Fibroblast of lung (primary cell): ENCODE results near the gene NINL. TPM values are rescaled to one million over a fixed set of nuclear protein-coding genes. Genes with fewer than 3 reads are reported as not detected.

ENCODE experiments used
- DNase-seq, 2 donors: peaks; one replicate each; pipeline versions ENCODE4 v3.0.0 to v3.0.0-alpha.2; 2010; ENCODE audit warnings: low read depth in 2 of 2
- H2AFZ ChIP-seq: 2 replicates; pipeline ENCODE4 v1.5.1; 2012; ENCODE audit warnings: low read length, control low read depth, inconsistent platforms
- H3K27ac ChIP-seq: 2 replicates; pipeline ENCODE4 v1.5.1; 2011; ENCODE audit warnings: low read length, control low read depth; ENCODE audit not compliant: insufficient read depth
- H3K27me3 ChIP-seq: 2 replicates; pipeline ENCODE4 v1.5.1; 2011; ENCODE audit warnings: mild to moderate bottlenecking, low read length; ENCODE audit not compliant: control insufficient read depth, insufficient read depth
- H3K36me3 ChIP-seq: 2 replicates; pipeline ENCODE4 v1.5.1; 2011; ENCODE audit warnings: low read length; ENCODE audit not compliant: control insufficient read depth, insufficient read depth
- H3K4me1 ChIP-seq: 2 replicates; pipeline ENCODE4 v1.5.1; 2011; ENCODE audit warnings: low read length; ENCODE audit not compliant: control insufficient read depth, insufficient read depth; ENCODE audit errors: extremely low read depth
- H3K4me2 ChIP-seq: 2 replicates; pipeline ENCODE4 v1.5.1; 2011; ENCODE audit warnings: low read length, control low read depth; ENCODE audit not compliant: insufficient read depth; ENCODE audit errors: extremely low read depth
- H3K4me3 ChIP-seq, 4 experiments: fragments of 200-600 bp in 1 of 4; sonication (generic) in 1 of 4; replicated peaks in 1 of 4; 2 replicates each; pipeline ENCODE4 v1.5.1; 2011 to 2016; ENCODE audit warnings: low read length in 4 of 4, low read depth in 3 of 4, mild to moderate bottlenecking in 3 of 4, control low read depth in 2 of 4, inconsistent platforms in 1 of 4, mixed read lengths in 1 of 4; ENCODE audit not compliant: insufficient read depth in 1 of 4; ENCODE audit errors: control extremely low read depth in 1 of 4
- H3K79me2 ChIP-seq: 2 replicates; pipeline ENCODE4 v1.5.1; 2012; ENCODE audit warnings: mild to moderate bottlenecking, low read length, inconsistent platforms; ENCODE audit not compliant: control insufficient read depth, insufficient read depth
- H3K9ac ChIP-seq: 2 replicates; pipeline ENCODE4 v1.5.1; 2011; ENCODE audit warnings: mild to moderate bottlenecking, low read length, control low read depth; ENCODE audit not compliant: insufficient read depth
- H3K9me3 ChIP-seq: 2 replicates; pipeline ENCODE4 v1.5.1; 2012; ENCODE audit warnings: low read depth, low read length; ENCODE audit not compliant: control insufficient read depth, insufficient read depth
- H4K20me1 ChIP-seq: 2 replicates; pipeline ENCODE4 v1.5.1; 2011; ENCODE audit warnings: low read length; ENCODE audit not compliant: control insufficient read depth, insufficient read depth; ENCODE audit errors: extremely low read depth
- CTCF ChIP-seq, 2 donors: IDR thresholded peaks in 1 of 2; conservative IDR thresholded peaks in 1 of 2; 1 replicate in 1 of 2; 2 replicates in 1 of 2; pipeline ENCODE4 v1.5.1; 2011 to 2012; ENCODE audit warnings: low read length in 2 of 2, control low read depth in 1 of 2, inconsistent platforms in 1 of 2, low read depth in 1 of 2, mild to moderate bottlenecking in 1 of 2
- EZH2 ChIP-seq: IDR thresholded peaks from 2 replicates; pipeline ENCODE4 v1.5.1; 2012; ENCODE audit warnings: low read length, control low read depth, mild to moderate bottlenecking; ENCODE audit errors: missing control alignments
- polyA plus RNA-seq, 2 donors: library from polyadenylated mRNA; depleted of rRNA in 1 of 2; stranded (reverse) in 1 of 2; unstranded in 1 of 2; fragments of >200 nt; gene quantifications; 2 replicates each; pipeline ENCODE4 v1.2.1, GENCODE V29; 2011 to 2012; ENCODE audit warnings: missing spikeins in 1 of 2
- total RNA-seq: library from RNA; depleted of rRNA; stranded (reverse); fragments of >200 nt; gene quantifications from 2 replicates; pipeline ENCODE4 v1.2.1, GENCODE V29; 2014

NINL gene
- total and polyA plus RNA-seq, 2 donors (not counting 1 experiment from before 2014, with no cell fraction given) = 4.4 to 16.3 TPM

GRCh38 chr20:25622049-25622448, 36.7 kb upstream of the NINL start:
- Histone ChIP-seq H2AFZ (no peak overlapping the region), H4K20me1 (no peaks in the 10 kb centered on the region), H3K36me3 (no peaks in the 10 kb centered on the region), H3K4me3 (peak overlapping the region in 3 of 4 experiments; percentile 88 to 92 (median 90)), H3K27ac (no peak overlapping the region), H3K9me3 (no peaks in the 10 kb centered on the region), H3K27me3 (no peaks in the 10 kb centered on the region), H3K79me2 (peaks cover 43% of the 10 kb centered on the region), H3K4me2 (peak overlapping the region; percentile 96), H3K9ac (no peak overlapping the region), H3K4me1 (no peaks in the 10 kb centered on the region)
- no peak for TF ChIP-seq CTCF (conservative IDR thresholded peaks at IDR 0.05 in 1 of 2, IDR thresholded peaks at IDR 0.05 in 1 of 2; ENCODE audit: low read depth in 1 of 2, low read length in 2 of 2)
- TF ChIP-seq EZH2 = no peak
- DNase-seq = no peak

GRCh38 chr20:25619514-25619913, 34.2 kb upstream of the NINL start:
- Histone ChIP-seq H3K79me2 (peaks cover 41% of the 10 kb centered on the region), H3K27ac (no peak overlapping the region), H3K9ac (no peak overlapping the region), H2AFZ (no peak overlapping the region), H4K20me1 (no peaks in the 10 kb centered on the region), H3K4me2 (no peak overlapping the region), H3K4me3 (no peak overlapping the region), H3K4me1 (no peaks in the 10 kb centered on the region), H3K27me3 (no peaks in the 10 kb centered on the region), H3K9me3 (no peaks in the 10 kb centered on the region), H3K36me3 (no peaks in the 10 kb centered on the region)
- no peak for DNase-seq
- TF ChIP-seq EZH2 = no peak
- no peak for TF ChIP-seq CTCF (conservative IDR thresholded peaks at IDR 0.05 in 1 of 2, IDR thresholded peaks at IDR 0.05 in 1 of 2; ENCODE audit: low read depth in 1 of 2, low read length in 2 of 2)

- H3K27me3 ChIP-seq = no peaks in the 10 kb centered on the region
- no peak overlapping the region for H3K9ac ChIP-seq
- no peaks in the 10 kb centered on the region for H3K79me2 ChIP-seq
- peaks cover 2% of the 10 kb centered on the region for H3K36me3 ChIP-seq
- no peaks in the 10 kb centered on the region for H3K9me3 ChIP-seq
- H4K20me1 ChIP-seq = no peaks in the 10 kb centered on the region
- no peak overlapping the region for H3K4me2 ChIP-seq
- H3K4me3 ChIP-seq = no peak overlapping the region
- H2AFZ ChIP-seq = no peak overlapping the region
- no peak overlapping the region for H3K27ac ChIP-seq
- TF ChIP-seq CTCF (conservative IDR thresholded peaks at IDR 0.05 in 1 of 2, IDR thresholded peaks at IDR 0.05 in 1 of 2; ENCODE audit: low read depth in 1 of 2, low read length in 2 of 2) (no peak), EZH2 (no peak)
- DNase-seq = no peak
- no peaks in the 10 kb centered on the region for H3K4me1 ChIP-seq
Measured at GRCh38 chr20:25608774-25609173, 23.4 kb upstream of the NINL start.
